GM10266 (cell line): Measurements from ENCODE around the gene GRK5.

Experiments
- DNase-seq: peaks from one replicate; pipeline ENCODE4 v3.0.0; 2012; ENCODE audit errors: extremely low spot score
- TF ChIP-seq, protein P1 (sequence below): IDR thresholded peaks from 2 replicates; pipeline ENCODE4 v1.5.1; 2012; ENCODE audit warnings: mild to moderate bottlenecking, low read depth; ENCODE audit not compliant: control insufficient read depth, insufficient read depth; ENCODE audit errors: missing control alignments

The GRK5 gene

DNA sequence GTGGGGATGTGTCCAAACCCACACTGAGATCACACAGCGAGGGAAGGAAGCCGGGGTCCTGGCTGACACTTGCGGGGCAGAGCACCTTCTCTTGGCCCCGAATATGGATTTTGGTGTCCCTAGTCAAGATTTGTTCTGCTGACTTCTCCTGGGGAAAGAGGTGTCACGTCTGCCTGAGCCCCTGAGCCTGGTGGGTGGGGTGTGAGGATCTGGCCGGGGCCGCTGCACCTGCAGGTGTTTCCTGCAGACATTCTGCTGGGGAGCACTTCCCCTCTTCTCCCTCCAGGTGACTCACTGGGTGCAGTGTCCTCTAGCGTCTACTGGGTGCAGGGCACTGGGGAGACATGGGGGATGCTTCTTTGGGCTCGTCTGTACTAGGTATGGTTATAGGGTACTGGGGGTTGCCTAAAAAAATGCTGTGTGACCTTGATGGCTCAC lies 99.2 kb downstream of the GRK5 start:
- peak; percentile 80 for DNase-seq

DNA sequence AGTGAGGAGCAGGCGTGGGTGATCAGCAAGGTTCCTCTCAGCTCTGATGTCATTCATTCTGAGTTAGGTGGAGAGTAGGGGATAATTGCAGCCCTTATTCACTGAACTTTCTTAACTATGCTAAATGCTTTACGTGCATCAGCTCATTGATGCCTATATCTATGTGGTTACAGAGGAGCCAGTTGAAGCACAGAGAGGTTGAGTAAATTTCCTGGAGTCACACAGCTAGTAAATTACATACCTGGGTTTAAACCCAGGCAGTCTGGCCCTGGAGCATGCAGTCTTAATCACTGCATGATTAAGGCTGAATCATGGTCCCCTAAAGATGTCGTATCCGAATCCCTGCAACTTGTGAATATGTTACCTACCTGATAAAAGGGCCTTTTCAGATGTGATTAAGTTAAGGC lies 99.6 kb downstream of the GRK5 start:
- DNase-seq, result no peak

More for the DNA sequence above, 99.2 kb downstream of the GRK5 start:
- TF ChIP-seq, protein P1, sequence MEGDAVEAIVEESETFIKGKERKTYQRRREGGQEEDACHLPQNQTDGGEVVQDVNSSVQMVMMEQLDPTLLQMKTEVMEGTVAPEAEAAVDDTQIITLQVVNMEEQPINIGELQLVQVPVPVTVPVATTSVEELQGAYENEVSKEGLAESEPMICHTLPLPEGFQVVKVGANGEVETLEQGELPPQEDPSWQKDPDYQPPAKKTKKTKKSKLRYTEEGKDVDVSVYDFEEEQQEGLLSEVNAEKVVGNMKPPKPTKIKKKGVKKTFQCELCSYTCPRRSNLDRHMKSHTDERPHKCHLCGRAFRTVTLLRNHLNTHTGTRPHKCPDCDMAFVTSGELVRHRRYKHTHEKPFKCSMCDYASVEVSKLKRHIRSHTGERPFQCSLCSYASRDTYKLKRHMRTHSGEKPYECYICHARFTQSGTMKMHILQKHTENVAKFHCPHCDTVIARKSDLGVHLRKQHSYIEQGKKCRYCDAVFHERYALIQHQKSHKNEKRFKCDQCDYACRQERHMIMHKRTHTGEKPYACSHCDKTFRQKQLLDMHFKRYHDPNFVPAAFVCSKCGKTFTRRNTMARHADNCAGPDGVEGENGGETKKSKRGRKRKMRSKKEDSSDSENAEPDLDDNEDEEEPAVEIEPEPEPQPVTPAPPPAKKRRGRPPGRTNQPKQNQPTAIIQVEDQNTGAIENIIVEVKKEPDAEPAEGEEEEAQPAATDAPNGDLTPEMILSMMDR, result peak; percentile 76

DNA sequence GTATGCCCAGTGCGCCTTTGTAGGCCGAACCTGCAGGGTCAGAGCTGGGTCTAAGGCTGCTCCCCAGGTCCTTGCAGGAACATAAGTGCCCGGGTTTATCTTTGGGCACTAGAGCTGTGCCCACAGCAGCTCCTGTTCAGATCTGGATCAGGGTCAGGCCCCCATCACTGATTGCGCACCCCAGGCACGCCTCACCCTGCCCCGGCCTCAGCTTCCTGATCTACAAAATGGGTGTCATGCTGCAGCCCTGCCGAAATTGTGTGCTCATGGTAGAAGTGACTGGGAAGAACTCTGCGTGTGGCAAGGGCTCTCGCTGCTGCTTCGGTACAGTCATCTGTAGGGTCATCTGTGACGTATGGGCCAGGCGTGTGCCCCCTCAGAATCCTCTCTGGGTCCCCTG lies 100.7 kb downstream of the GRK5 start:
- no peak for DNase-seq
- TF ChIP-seq, protein P1, result no peak

More for the DNA sequence above, 99.6 kb downstream of the GRK5 start:
- TF ChIP-seq, protein P1, result no peak

DNA sequence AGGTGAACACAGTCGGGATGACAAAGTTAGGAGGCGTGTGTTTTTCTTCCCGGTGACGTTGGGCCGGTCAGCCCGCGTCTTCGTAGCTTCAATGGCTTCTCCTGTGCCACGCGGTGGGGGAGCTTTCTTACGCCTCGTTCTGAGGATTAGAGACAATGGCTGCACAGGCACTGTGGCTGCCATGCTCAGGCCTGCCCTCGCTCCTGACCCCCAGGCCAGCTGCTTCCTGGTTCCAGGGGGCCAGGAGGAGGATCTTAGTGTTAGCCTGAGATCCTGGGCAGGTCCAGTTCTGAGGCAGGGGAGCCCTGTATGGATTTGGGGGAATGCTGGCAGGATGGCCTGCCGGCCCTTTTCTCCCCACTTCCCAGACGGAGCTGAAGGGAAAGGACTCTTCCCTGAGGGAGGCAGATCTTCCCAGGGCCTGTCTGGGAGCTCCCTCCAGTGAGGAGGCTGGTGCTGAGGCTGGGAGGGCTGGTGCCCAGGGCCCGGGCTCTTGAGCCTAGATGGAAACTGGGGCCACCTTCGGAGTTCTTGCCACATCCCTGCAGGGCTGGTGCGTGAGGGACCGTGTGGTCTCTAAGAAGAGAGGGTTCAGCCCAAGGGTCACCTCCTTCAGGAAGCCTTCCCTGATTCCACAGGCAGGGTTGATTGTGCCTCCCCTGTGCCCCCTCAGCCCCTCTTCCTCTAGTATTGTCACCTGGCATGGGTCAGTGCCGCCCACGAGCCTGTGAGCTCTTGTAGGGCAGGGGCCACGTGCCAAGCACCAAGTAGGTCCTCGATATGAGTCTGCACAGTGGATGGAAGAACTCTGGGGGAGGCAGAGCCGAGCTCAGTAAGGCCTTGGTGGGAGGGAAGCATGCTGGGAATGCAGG lies 101.4 kb downstream of the GRK5 start:
- DNase-seq, result no peak
- TF ChIP-seq, protein P1, result no peak

DNA sequence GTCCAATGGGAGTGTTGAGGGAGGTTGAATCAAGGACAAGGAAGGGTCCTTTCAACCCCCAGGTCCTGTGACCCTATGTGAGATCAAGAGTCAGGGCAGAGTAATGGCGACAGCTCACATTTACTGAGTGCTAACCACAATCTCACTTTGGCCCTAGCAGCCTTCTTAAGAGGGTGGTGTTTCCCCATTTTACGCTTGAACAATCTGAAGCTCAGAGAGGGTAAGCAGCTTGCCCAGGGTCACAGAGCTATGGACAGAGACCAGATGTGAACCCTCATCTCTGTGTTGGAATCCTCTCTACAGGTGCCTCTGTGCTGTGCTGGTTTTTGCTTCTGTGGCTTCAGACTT lies 102.0 kb downstream of the GRK5 start:
- TF ChIP-seq, protein P1, result no peak

DNA sequence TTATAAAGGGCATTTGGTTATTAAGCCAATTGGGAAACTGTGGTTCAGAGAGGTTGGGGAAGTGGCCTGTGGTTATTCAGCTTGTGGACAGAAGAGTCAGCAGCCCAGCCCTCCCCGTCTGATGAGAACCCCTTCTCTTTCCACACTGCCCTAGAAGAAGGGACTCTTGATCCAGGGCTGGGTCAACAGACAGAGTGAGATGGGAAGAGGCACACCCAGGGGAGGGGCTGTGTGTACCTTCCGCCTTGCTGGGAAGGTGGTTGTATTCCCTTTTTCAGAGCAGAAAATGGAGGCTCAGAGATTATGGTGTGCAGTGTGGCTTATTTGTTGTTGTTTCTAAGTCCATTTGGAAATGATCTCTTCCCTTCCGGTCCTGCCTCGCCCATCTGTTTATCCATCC lies 103.4 kb downstream of the GRK5 start:
- no peak for DNase-seq
- TF ChIP-seq, protein P1, result no peak

More for the DNA sequence above, 102.0 kb downstream of the GRK5 start:
- peak; percentile 57 for DNase-seq

DNA sequence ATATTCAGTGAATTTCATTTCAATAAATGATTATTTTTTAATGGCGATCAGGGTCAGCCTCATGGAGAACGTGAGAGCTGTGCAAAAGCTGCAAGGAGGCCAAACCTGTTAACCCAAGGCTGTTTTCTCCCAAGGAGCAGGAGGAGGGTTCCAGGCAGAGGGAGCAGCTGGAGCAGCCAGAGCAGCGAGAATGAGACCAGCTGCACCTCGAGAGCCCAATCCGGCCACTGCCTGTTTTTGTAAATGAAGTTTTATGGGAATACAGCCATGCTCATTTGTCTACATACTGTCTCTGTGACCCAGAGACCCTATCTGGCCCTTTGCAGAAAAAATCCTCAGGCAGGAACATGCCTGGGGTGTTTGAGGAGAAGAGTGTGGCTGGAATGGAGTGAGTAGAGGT lies 104.9 kb downstream of the GRK5 start:
- no peak for DNase-seq
- TF ChIP-seq, protein P1, result no peak
